ENCODE measurements around the gene NFASC.

NFASC gene

GRCh38 chr1:205041998-205042910, 171.6 kb downstream of the NFASC start:
- DNase-seq (ENCODE audit: low spot score): no peak

- DNase-seq (ENCODE audit: low spot score): peak; percentile 79
These were observed 172.5 kb downstream of the NFASC start, which contains the start of gene CNTN2 for GRCh38 chr1:205042911-205043806. Gene CNTN2 (plus strand): TSS chr1:205043212. CDS start chr1:205053186, 9,974 bp downstream.

GRCh38 chr1:205043866-205044265, 173.2 kb downstream of the NFASC start:
- DNase-seq (ENCODE audit: low spot score): no peak

- DNase-seq (ENCODE audit: low spot score): peak; percentile 62
These were observed 174.1 kb downstream of the NFASC start for GRCh38 chr1:205044741-205045140.

- DNase-seq (ENCODE audit: low spot score): no peak
These were observed 174.5 kb downstream of the NFASC start for GRCh38 chr1:205045146-205045545.

- DNase-seq (ENCODE audit: low spot score): no peak
These were observed 176.2 kb downstream of the NFASC start for GRCh38 chr1:205046870-205047269.

GRCh38 chr1:205047764-205048231, 177.1 kb downstream of the NFASC start:
- DNase-seq (ENCODE audit: low spot score): no peak

GRCh38 chr1:205048382-205048781, 177.7 kb downstream of the NFASC start:
- DNase-seq (ENCODE audit: low spot score): no peak

- no peak for DNase-seq (ENCODE audit: low spot score)
These were observed 178.8 kb downstream of the NFASC start for GRCh38 chr1:205049479-205049878.

GRCh38 chr1:205052690-205053089, 182.0 kb downstream of the NFASC start:
- no peak for DNase-seq (ENCODE audit: low spot score)

GRCh38 chr1:205053296-205053695, 182.6 kb downstream of the NFASC start:
- DNase-seq (ENCODE audit: low spot score): no peak

- peak; percentile 45 for DNase-seq (ENCODE audit: low spot score)
These were observed 183.4 kb downstream of the NFASC start for GRCh38 chr1:205054013-205054412.

- no peak for DNase-seq (ENCODE audit: low spot score)
These were observed 185.5 kb downstream of the NFASC start for GRCh38 chr1:205056188-205056611.

GRCh38 chr1:205056956-205057568, 186.4 kb downstream of the NFASC start:
- no peak for DNase-seq (ENCODE audit: low spot score)

GRCh38 chr1:205057808-205058575, 187.3 kb downstream of the NFASC start:
- no peak for DNase-seq (ENCODE audit: low spot score)

- DNase-seq (ENCODE audit: low spot score): no peak
These were observed 188.2 kb downstream of the NFASC start for GRCh38 chr1:205058853-205059252.

- DNase-seq (ENCODE audit: low spot score): no peak
These were observed 189.0 kb downstream of the NFASC start for GRCh38 chr1:205059660-205060059.

- no peak for DNase-seq (ENCODE audit: low spot score)
These were observed 190.1 kb downstream of the NFASC start for GRCh38 chr1:205060746-205061145.

GRCh38 chr1:205061227-205061626, 190.6 kb downstream of the NFASC start:
- DNase-seq (ENCODE audit: low spot score): no peak

GRCh38 chr1:205061665-205062069, 191.0 kb downstream of the NFASC start:
- peak; percentile 90 for DNase-seq (ENCODE audit: low spot score)

GRCh38 chr1:205062319-205062718, 191.7 kb downstream of the NFASC start:
- DNase-seq (ENCODE audit: low spot score): no peak

Measured in iPS-NIHi11 (cell line).